Glutamatergic neuron (in vitro differentiated cells): ENCODE data around the gene GABRR3. TPM values are rescaled to one million over a fixed set of nuclear protein-coding genes. Genes with fewer than 3 reads are reported as not detected.
A peak's percentile ranks its signal among the peaks of the same experiment; 100 is the strongest.

ENCODE experiments used
- DNase-seq: peaks from one replicate; pipeline ENCODE4 v3.0.0; 2022
- H3K27ac Mint-ChIP-seq: one replicate; pipeline ENCODE4 v1.8.0; 2020; ENCODE audit warnings: mild to moderate bottlenecking, mixed read lengths, inconsistent platforms; ENCODE audit not compliant: unreplicated experiment
- H3K27me3 Mint-ChIP-seq: one replicate; pipeline ENCODE4 v1.8.0; 2020; ENCODE audit warnings: mild to moderate bottlenecking, moderate library complexity, mixed read lengths, inconsistent platforms; ENCODE audit not compliant: unreplicated experiment
- H3K36me3 Mint-ChIP-seq: one replicate; pipeline ENCODE4 v1.8.0; 2020; ENCODE audit warnings: mild to moderate bottlenecking, mixed read lengths, inconsistent platforms; ENCODE audit not compliant: unreplicated experiment
- H3K4me1 Mint-ChIP-seq: one replicate; pipeline ENCODE4 v1.8.0; 2020; ENCODE audit warnings: mild to moderate bottlenecking, low read depth, mixed read lengths, inconsistent platforms; ENCODE audit not compliant: unreplicated experiment
- H3K4me3 Mint-ChIP-seq: one replicate; pipeline ENCODE4 v1.8.0; 2020; ENCODE audit warnings: mild to moderate bottlenecking, mixed read lengths, inconsistent platforms; ENCODE audit not compliant: unreplicated experiment
- H3K9me3 Mint-ChIP-seq: one replicate; pipeline ENCODE4 v1.8.0; 2020; ENCODE audit warnings: mild to moderate bottlenecking, moderate library complexity, mixed read lengths, inconsistent platforms; ENCODE audit not compliant: unreplicated experiment
- CTCF ChIP-seq: fragments of 200-600 bp; sonication (generic); IDR thresholded peaks from one replicate; pipeline ENCODE4 v1.5.0; 2021; ENCODE audit not compliant: partially characterized antibody, unreplicated experiment
- total RNA-seq: library from RNA; stranded (reverse); fragmentation: NEBNext Ultra II Directional; extraction: Animal tissue kit (Norgen Biotek cat#: 25700); gene quantifications from one replicate; pipeline ENCODE4 v1.2.1, GENCODE V29; 2021; ENCODE audit not compliant: unreplicated experiment

The GABRR3 gene
- total RNA-seq, 1 donor from 2014 or later, result not detected

GRCh38 chr3:97988784-97989568, 46.1 kb downstream of the GABRR3 start:
- no peaks in the 10 kb centered on the region for H3K9me3 Mint-ChIP-seq
- TF ChIP-seq CTCF, result no peak
- no peaks in the 10 kb centered on the region for H3K36me3 Mint-ChIP-seq
- no peak for DNase-seq
- peaks cover 3% of the 10 kb centered on the region for H3K4me1 Mint-ChIP-seq
- no peak overlapping the region for H3K27ac Mint-ChIP-seq
- H3K4me3 Mint-ChIP-seq, result no peak overlapping the region
- H3K27me3 Mint-ChIP-seq, result no peaks in the 10 kb centered on the region

GRCh38 chr3:97987306-97987705, 47.8 kb downstream of the GABRR3 start:
- TF ChIP-seq CTCF, result no peak
- Mint-ChIP-seq H3K4me1 (peaks cover 17% of the 10 kb centered on the region), H3K27me3 (no peaks in the 10 kb centered on the region), H3K36me3 (no peaks in the 10 kb centered on the region), H3K4me3 (no peak overlapping the region), H3K27ac (no peak overlapping the region), H3K9me3 (no peaks in the 10 kb centered on the region)
- no peak for DNase-seq

- no peak for DNase-seq
- H3K4me1 Mint-ChIP-seq, result peaks cover 43% of the 10 kb centered on the region
- H3K9me3 Mint-ChIP-seq, result peaks cover 9% of the 10 kb centered on the region
- H3K36me3 Mint-ChIP-seq, result no peaks in the 10 kb centered on the region
- no peak overlapping the region for H3K4me3 Mint-ChIP-seq
- TF ChIP-seq CTCF, result no peak
- H3K27ac Mint-ChIP-seq, result no peak overlapping the region
- peaks cover 7% of the 10 kb centered on the region for H3K27me3 Mint-ChIP-seq
These were observed 51.1 kb downstream of the GABRR3 start for GRCh38 chr3:97983933-97984491.

- no peak for TF ChIP-seq CTCF
- no peaks in the 10 kb centered on the region for H3K36me3 Mint-ChIP-seq
These were observed 53.2 kb downstream of the GABRR3 start for GRCh38 chr3:97981886-97982285.

GRCh38 chr3:97979610-97980009, 55.5 kb downstream of the GABRR3 start:
- TF ChIP-seq CTCF, result no peak
- peaks cover 53% of the 10 kb centered on the region for H3K4me1 Mint-ChIP-seq
- DNase-seq, result peak; percentile 90
- peak overlapping the region; percentile 64 for H3K4me3 Mint-ChIP-seq
- H3K27ac Mint-ChIP-seq, result peak overlapping the region; percentile 92
- H3K27me3 Mint-ChIP-seq, result peaks cover 7% of the 10 kb centered on the region
- no peaks in the 10 kb centered on the region for H3K36me3 Mint-ChIP-seq
- H3K9me3 Mint-ChIP-seq, result peaks cover 9% of the 10 kb centered on the region

More at GRCh38 chr3:97981886-97982285, 53.2 kb downstream of the GABRR3 start:
- H3K4me3 Mint-ChIP-seq, result no peak overlapping the region
- peaks cover 7% of the 10 kb centered on the region for H3K27me3 Mint-ChIP-seq
- no peak for DNase-seq
- H3K4me1 Mint-ChIP-seq, result peaks cover 53% of the 10 kb centered on the region
- H3K9me3 Mint-ChIP-seq, result peaks cover 9% of the 10 kb centered on the region
- H3K27ac Mint-ChIP-seq, result no peak overlapping the region
